ENCODE measurements around the gene LCNL1. TPM values are rescaled to one million over a fixed set of nuclear protein-coding genes. Genes with fewer than 3 reads are reported as not detected.

Gene LCNL1
- total and polyA plus RNA-seq, 2 of the 13 experiments (the other 11 are each of a cell fraction or from before 2014, with no cell fraction given): not detected

GRCh38 chr9:136975644-136976043 is 7.1 kb upstream of the LCNL1 start (continued):
- TF ChIP-seq ZBTB40 (IDR thresholded peaks at IDR 0.05): no peak
- no peak for TF ChIP-seq ZBTB40 (CRISPR knock-in tag; IDR thresholded peaks at IDR 0.05)
- TF ChIP-seq ZMAT3 (CRISPR knock-in tag; conservative IDR thresholded peaks at IDR 0.05): no peak

- no TSS peak for BruUV-seq (replicated peaks)
- FAIRE-seq (no peak), DNase-seq (ENCODE audit: low spot score) (no peak), ATAC-seq (no peak)
- Histone ChIP-seq H4K20me1 (ENCODE audit: insufficient read depth, low read length) (no peaks in the 10 kb centered on the region), H3K4me1 (ENCODE audit: insufficient read depth, low read length) (peaks cover 47% of the 10 kb centered on the region), H3K79me2 (ENCODE audit: insufficient read depth, low read length) (no peaks in the 10 kb centered on the region), H3K27ac (ENCODE audit: extremely low read length, insufficient read depth, low read length) (no peak within 1 kb of the TSS), H3K4me3 (replicated peaks in 1 of 3; ENCODE audit: insufficient read depth in 1 of 3, low read depth in 2 of 3, low read length in 3 of 3) (no peak within 1 kb of the TSS; a peak in 1 of 6 replicates), H3K4me2 (ENCODE audit: low read depth, low read length) (peak within 1 kb of the TSS; percentile 23; the same call in 1 of the 2 replicates), H3K9me3 (ENCODE audit: low read length) (no peaks in the 10 kb centered on the region), H3K27me3 (ENCODE audit: control insufficient read depth in 1 of 2, insufficient read depth in 2 of 2, low read length in 2 of 2) (peaks cover 12 to 59% of the 10 kb centered on the region in 2 experiments), H3K9ac (ENCODE audit: insufficient read depth, low read depth, low read length) (no peak within 1 kb of the TSS), H3K36me3 (replicated peaks in 1 of 2; ENCODE audit: control insufficient read depth in 1 of 2, insufficient read depth in 2 of 2, low read length in 2 of 2) (no peaks in the 10 kb centered on the region), H2AFZ (ENCODE audit: low read length) (no peak within 1 kb of the TSS)
- in situ Hi-C loops (cut with HindIII; ENCODE audit: extremely low pct_ligation_motif_present, low pct_unique_long_range_greater_than_20kb) (no loop called here), intact Hi-C loops (cut with micrococcal nuclease; ENCODE audit: unreplicated experiment) (no loop called here)
- WGBS (ENCODE audit: low lambda C conversion rate): 35% methylated on average over 6 of the region's 10 CpGs
- POLR2A ChIA-PET: interaction anchor here (1.4 kb wide), 1 partner anchor 24 kb away, joined by 4 read pairs; no protein-coding TSS in a partner anchor
- CTCF ChIA-PET (ENCODE audit: low intra/inter-chr PET ratio, low total read pairs): no interaction called here
- no peak for TF ChIP-seq SP140L (CRISPR knock-in tag; IDR thresholded peaks at IDR 0.05; ENCODE audit: borderline replicate concordance)
- TF ChIP-seq ZBTB37 (CRISPR knock-in tag; IDR thresholded peaks at IDR 0.05): no peak
- TF ChIP-seq YEATS2 (CRISPR knock-in tag; IDR thresholded peaks at IDR 0.05; ENCODE audit: borderline replicate concordance): no peak
- TF ChIP-seq ZSCAN30 (CRISPR knock-in tag; IDR thresholded peaks at IDR 0.05): no peak
- TF ChIP-seq ZNF570 (CRISPR knock-in tag; IDR thresholded peaks at IDR 0.05; ENCODE audit: borderline replicate concordance): no peak
- no peak for TF ChIP-seq SPEN (CRISPR knock-in tag; IDR thresholded peaks at IDR 0.05; ENCODE audit: low read depth)
- TF ChIP-seq NKX3-1 (CRISPR knock-in tag; IDR thresholded peaks at IDR 0.05): no peak
- no peak for TF ChIP-seq ZNF83 (CRISPR knock-in tag; IDR thresholded peaks at IDR 0.05; ENCODE audit: borderline replicate concordance)
- TF ChIP-seq KLF6 (CRISPR knock-in tag; IDR thresholded peaks at IDR 0.05): no peak
- TF ChIP-seq ZNF772 (CRISPR knock-in tag; IDR thresholded peaks at IDR 0.05): no peak
- TF ChIP-seq SIX4 (CRISPR knock-in tag; IDR thresholded peaks at IDR 0.05): no peak
- no peak for TF ChIP-seq STAT5B (CRISPR knock-in tag; IDR thresholded peaks at IDR 0.05)
These were observed 5.6 kb upstream of the LCNL1 start, which contains the start of gene PTGDS for GRCh38 chr9:136977223-136977622. Gene PTGDS, plus strand, starts transcription at chr9:136977504. Its CDS starts 75 bp downstream, at chr9:136977579.
